ENCODE results near the gene ARHGAP5. TPM values are rescaled to one million over a fixed set of nuclear protein-coding genes. Genes with fewer than 3 reads are reported as not detected.

Gene ARHGAP5
- total RNA-seq, 1 experiment from 2014 or later, result 63.0 TPM

DNA sequence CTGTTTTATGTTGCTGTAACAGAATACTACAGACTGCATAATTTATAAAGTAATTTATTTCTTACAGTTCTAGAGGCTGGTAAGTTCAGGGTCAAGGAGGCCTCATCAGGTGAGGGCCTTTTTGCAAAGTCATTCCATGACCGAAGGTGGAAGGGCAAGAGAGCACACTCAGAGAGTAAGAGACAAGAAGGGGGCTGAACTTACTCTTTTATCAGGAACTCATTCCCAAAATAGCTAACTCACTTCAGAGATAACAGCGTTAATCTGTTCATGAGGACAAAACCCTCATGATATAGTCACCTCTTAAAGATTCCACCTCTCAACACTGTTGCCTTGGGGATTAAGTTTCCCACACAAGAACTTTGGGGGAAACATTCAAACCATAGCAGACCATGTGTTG, 73.3 kb downstream of the ARHGAP5 start:
- Histone ChIP-seq H3K9me3 (ENCODE audit: control insufficient read depth, insufficient read depth, low read depth, low read length) (no peaks in the 10 kb centered on the region), H3K27me3 (ENCODE audit: control insufficient read depth, insufficient read depth, low read length) (no peaks in the 10 kb centered on the region), H3K36me3 (ENCODE audit: control insufficient read depth, insufficient read depth, low read length) (peaks cover 17% of the 10 kb centered on the region), H3K4me3 (ENCODE audit: low read depth in 2 of 2, low read length in 2 of 2) (no peak overlapping the region), H3K27ac (ENCODE audit: low read length) (no peak overlapping the region), H3K4me1 (ENCODE audit: control insufficient read depth, insufficient read depth, low read length) (no peaks in the 10 kb centered on the region)
- DNase-seq (ENCODE audit: low read depth, low spot score) (no peak), ATAC-seq (no peak)
- intact Hi-C loops (cut with micrococcal nuclease; ENCODE audit: unreplicated experiment), result no loop called here
- BruUV-seq (replicated peaks), result no TSS peak
- TF ChIP-seq SIN3A (IDR thresholded peaks at IDR 0.05; ENCODE audit: borderline replicate concordance, insufficient read depth, low read depth, low read length) (no peak), TCF7L2 (IDR thresholded peaks at IDR 0.05; ENCODE audit: low read depth, low read length) (no peak), POLR2AphosphoS5 (IDR thresholded peaks at IDR 0.05; ENCODE audit: low read depth, low read length) (no peak)
- TF ChIP-seq, protein P1, sequence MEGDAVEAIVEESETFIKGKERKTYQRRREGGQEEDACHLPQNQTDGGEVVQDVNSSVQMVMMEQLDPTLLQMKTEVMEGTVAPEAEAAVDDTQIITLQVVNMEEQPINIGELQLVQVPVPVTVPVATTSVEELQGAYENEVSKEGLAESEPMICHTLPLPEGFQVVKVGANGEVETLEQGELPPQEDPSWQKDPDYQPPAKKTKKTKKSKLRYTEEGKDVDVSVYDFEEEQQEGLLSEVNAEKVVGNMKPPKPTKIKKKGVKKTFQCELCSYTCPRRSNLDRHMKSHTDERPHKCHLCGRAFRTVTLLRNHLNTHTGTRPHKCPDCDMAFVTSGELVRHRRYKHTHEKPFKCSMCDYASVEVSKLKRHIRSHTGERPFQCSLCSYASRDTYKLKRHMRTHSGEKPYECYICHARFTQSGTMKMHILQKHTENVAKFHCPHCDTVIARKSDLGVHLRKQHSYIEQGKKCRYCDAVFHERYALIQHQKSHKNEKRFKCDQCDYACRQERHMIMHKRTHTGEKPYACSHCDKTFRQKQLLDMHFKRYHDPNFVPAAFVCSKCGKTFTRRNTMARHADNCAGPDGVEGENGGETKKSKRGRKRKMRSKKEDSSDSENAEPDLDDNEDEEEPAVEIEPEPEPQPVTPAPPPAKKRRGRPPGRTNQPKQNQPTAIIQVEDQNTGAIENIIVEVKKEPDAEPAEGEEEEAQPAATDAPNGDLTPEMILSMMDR (IDR thresholded peaks at IDR 0.05), result no peak
- TF ChIP-seq, protein P2, sequence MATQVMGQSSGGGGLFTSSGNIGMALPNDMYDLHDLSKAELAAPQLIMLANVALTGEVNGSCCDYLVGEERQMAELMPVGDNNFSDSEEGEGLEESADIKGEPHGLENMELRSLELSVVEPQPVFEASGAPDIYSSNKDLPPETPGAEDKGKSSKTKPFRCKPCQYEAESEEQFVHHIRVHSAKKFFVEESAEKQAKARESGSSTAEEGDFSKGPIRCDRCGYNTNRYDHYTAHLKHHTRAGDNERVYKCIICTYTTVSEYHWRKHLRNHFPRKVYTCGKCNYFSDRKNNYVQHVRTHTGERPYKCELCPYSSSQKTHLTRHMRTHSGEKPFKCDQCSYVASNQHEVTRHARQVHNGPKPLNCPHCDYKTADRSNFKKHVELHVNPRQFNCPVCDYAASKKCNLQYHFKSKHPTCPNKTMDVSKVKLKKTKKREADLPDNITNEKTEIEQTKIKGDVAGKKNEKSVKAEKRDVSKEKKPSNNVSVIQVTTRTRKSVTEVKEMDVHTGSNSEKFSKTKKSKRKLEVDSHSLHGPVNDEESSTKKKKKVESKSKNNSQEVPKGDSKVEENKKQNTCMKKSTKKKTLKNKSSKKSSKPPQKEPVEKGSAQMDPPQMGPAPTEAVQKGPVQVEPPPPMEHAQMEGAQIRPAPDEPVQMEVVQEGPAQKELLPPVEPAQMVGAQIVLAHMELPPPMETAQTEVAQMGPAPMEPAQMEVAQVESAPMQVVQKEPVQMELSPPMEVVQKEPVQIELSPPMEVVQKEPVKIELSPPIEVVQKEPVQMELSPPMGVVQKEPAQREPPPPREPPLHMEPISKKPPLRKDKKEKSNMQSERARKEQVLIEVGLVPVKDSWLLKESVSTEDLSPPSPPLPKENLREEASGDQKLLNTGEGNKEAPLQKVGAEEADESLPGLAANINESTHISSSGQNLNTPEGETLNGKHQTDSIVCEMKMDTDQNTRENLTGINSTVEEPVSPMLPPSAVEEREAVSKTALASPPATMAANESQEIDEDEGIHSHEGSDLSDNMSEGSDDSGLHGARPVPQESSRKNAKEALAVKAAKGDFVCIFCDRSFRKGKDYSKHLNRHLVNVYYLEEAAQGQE (IDR thresholded peaks at IDR 0.05; ENCODE audit: insufficient read depth in 1 of 2, low read depth in 2 of 2, low read length in 1 of 2), result no peak
- CTCF ChIA-PET, result no interaction called here
- POLR2A ChIA-PET, result no interaction called here
- in situ Hi-C loops (cut with HindIII; ENCODE audit: low pct_unique_long_range_greater_than_20kb, low sequenced_read_pairs), result no loop called here

DNA sequence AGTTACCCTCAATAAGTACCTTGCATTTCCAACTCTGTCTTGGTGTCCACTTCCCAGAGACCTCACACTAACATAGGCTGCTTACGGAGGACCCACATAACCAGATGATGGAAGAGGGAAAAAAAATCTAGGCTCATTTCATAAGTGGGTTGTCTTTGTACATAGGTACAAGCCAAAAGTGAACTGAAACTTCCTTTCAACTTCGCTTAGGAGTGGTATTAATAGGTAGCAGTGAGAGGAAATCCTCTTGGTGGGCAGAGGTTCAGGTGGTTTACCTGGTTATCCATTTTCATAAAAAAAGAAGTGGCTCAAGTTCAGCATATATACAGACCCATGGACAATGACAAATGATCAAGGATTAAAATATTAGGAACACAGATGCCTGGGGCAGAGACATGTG, 88.9 kb downstream of the ARHGAP5 start:
- Histone ChIP-seq H3K4me3 (ENCODE audit: low read depth in 2 of 2, low read length in 2 of 2) (no peak overlapping the region), H3K27me3 (ENCODE audit: control insufficient read depth, insufficient read depth, low read length) (no peaks in the 10 kb centered on the region), H3K4me1 (ENCODE audit: control insufficient read depth, insufficient read depth, low read length) (no peaks in the 10 kb centered on the region), H3K27ac (ENCODE audit: low read length) (no peak overlapping the region), H3K9me3 (ENCODE audit: control insufficient read depth, insufficient read depth, low read depth, low read length) (no peaks in the 10 kb centered on the region), H3K36me3 (ENCODE audit: control insufficient read depth, insufficient read depth, low read length) (no peaks in the 10 kb centered on the region; the same call in 1 of the 2 replicates)
- TF ChIP-seq, protein P1 (IDR thresholded peaks at IDR 0.05), result no peak
- TF ChIP-seq TCF7L2 (IDR thresholded peaks at IDR 0.05; ENCODE audit: low read depth, low read length), result no peak
- TF ChIP-seq, protein P2 (IDR thresholded peaks at IDR 0.05; ENCODE audit: insufficient read depth in 1 of 2, low read depth in 2 of 2, low read length in 1 of 2), result no peak
- TF ChIP-seq SIN3A (IDR thresholded peaks at IDR 0.05; ENCODE audit: borderline replicate concordance, insufficient read depth, low read depth, low read length), result no peak
- BruUV-seq (replicated peaks), result no TSS peak
- ChIA-PET POLR2A (no interaction called here), CTCF (no interaction called here)
- in situ Hi-C loops (cut with HindIII; ENCODE audit: low pct_unique_long_range_greater_than_20kb, low sequenced_read_pairs), result no loop called here
- DNase-seq (ENCODE audit: low read depth, low spot score), result no peak
- intact Hi-C loops (cut with micrococcal nuclease; ENCODE audit: unreplicated experiment), result no loop called here
- no peak for ATAC-seq

Data from Panc1 (cell line).